ENCODE results near the gene CATSPERB.
"Not testable (repeated sequence)": the region's sequence is repeated elsewhere in the genome, so short reads cannot be mapped to it uniquely, and the experiment has no call there.

The CATSPERB gene

GRCh38 chr14:91732859-91733477 is 1.1 kb upstream of the CATSPERB start:
- no peak for DNase-seq

DNA sequence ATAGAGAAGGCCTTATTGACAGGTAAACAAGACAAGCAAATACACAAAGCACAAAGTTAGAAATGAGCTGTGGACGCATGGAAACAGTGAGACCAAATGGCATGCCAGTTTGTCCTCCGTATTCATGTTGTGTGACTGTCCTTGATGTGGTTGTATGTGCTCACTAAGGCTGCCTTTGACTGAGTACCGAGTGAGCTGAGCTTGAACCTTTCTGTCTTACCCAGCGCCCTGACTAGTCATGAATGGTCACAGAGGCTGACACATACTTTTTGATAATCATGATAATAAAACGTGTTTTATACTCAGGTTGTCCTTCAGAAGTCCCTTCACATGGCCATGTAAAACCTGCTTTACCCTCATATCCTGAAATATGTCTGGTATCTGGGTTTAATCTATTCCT is 553 bp upstream of the CATSPERB start:
- DNase-seq, result no peak

- DNase-seq, result no peak
Observed at GRCh38 chr14:91731018-91731417, 868 bp downstream of the CATSPERB start.

GRCh38 chr14:91729756-91730155 is 2.1 kb downstream of the CATSPERB start:
- DNase-seq, result no peak

DNA sequence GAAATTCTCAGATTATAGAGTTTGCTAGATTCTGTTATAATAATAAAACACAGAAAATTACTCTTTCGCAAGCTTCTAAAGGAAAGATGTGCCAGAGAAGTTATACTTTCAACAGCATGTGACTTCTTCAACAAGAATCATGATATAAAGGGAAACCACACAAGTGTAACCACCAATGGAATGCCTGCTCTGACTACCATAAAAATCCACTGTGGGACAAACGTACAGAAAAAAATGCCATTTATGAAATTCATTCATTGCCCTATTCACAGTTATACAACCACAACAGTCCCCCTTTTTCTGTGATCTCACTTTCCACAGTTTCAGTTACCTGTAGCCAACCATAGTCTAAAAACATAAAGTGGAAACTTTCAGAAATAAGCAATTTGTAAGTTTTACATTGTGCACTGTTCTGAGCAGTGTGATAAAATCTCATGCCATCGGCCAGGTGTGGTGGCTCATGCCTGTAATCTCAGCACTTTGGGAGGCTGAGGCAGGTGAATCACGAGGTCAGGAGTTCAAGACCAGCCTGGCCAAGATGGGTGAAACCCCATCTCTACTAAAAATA is 3.2 kb downstream of the CATSPERB start:
- no peak for DNase-seq

- DNase-seq, result no peak
Observed at GRCh38 chr14:91727121-91727520, 4.8 kb downstream of the CATSPERB start.

- no peak for DNase-seq
Observed at GRCh38 chr14:91723501-91723900, 8.4 kb downstream of the CATSPERB start.

DNA sequence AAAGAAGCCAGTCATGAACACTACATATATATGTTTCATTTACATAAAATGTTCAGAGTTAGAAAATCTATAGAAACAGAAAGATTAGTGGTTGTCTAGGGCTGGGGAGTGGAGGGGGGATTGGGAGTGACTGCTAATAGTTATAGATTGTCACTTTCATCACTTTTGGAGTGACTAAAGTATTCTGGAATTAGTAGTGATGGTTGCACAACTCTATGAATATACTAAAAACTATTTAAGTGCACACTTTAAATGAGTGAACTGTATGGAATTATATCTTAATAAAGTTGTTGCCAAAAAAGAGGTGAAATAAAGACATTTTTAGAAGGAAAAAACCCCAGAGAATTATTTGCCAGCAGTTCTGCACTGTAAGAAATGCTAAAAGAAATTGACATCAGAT is 9.5 kb downstream of the CATSPERB start:
- DNase-seq, result no peak

- no peak for DNase-seq
Observed at GRCh38 chr14:91719839-91720238, 12.0 kb downstream of the CATSPERB start.

DNA sequence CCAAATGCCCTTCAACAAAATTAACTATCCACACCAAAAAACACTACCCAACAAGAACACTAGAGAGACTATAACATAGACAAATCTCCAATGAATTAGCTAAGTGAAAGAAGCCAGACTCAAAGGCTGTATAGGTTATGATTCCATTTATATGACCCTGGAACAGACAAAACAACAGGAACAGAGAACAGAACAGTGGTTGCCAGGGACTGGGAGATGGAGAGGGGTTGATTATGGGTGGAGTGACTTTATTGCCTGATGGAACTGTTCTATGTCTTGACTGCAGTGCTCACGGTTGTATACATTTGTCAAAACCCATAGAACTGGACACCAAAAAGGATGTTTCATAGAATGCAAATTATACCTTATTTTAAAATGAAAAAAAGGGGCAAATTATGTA is 14.9 kb downstream of the CATSPERB start:
- no peak for DNase-seq

- DNase-seq, result no peak
Observed at GRCh38 chr14:91714805-91715204, 17.1 kb downstream of the CATSPERB start.

- DNase-seq, result no peak
Observed at GRCh38 chr14:91708795-91709194, 23.1 kb downstream of the CATSPERB start.

GRCh38 chr14:91706996-91707395 is 24.9 kb downstream of the CATSPERB start:
- no peak for DNase-seq

DNA sequence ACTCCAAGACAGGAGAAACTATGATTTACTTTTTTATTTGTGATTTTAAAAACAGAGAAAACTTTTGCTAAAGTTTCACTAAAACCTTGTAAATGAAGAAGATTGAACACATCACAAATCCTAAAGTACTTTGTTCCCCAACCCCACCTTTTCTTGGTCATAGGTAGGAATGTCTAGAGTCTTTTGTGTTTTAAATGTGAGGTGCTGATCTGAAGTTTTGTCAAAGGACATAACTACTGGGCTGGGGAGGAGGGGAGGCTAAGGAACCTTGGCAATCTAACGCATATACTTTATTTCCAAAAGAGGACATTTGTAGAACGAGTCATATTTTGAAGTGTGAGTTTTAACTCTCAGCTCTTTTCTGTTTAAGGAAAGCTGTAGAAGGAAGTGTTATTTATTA is 37.2 kb downstream of the CATSPERB start:
- no peak for DNase-seq

GRCh38 chr14:91693346-91693745 is 38.5 kb downstream of the CATSPERB start:
- DNase-seq, result no peak

DNA sequence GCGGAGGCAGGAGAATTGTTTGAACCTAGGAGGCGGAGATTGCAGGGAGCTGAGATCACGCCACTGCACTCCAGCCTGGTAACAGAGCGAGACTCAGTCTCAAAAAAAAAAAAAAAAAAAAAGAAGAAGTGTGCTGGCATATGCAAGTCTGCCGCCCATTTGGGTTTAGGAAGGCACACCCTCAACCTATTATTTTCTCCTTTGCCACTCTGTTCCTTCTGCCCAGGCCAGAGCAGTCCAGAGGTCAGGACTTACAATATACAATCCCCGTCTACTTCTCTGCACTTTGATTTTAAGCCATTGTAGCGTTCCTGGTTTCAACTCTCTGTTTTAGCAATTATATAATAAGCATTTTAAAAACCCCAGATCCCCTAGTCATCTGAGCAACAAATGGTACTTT is 39.8 kb downstream of the CATSPERB start:
- no peak for DNase-seq

DNA sequence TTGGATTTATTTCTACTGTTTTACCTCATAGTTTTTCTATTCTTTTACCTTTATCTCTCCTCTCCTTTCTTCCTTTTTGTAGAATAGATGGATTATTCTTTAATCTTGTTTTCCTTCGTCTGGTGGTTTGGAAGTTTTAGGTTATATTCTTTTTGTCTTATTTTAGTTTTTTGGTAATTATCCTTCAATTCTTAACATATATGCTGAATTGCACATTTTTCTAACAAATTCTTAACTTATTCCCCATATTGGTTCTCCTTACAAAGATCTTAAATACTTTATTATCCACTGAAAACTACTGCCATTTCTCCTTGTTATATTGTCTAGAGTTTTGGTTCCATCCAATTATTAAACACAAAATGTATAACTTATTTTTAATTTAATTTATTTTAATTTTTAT is 42.3 kb downstream of the CATSPERB start:
- DNase-seq, result no peak

- DNase-seq, result not testable (repeated sequence)
Observed at GRCh38 chr14:91687436-91687835, 44.5 kb downstream of the CATSPERB start.

GRCh38 chr14:91685600-91685999 is 46.3 kb downstream of the CATSPERB start:
- no peak for DNase-seq

GRCh38 chr14:91681893-91682563 is 49.9 kb downstream of the CATSPERB start:
- DNase-seq, result no peak

DNA sequence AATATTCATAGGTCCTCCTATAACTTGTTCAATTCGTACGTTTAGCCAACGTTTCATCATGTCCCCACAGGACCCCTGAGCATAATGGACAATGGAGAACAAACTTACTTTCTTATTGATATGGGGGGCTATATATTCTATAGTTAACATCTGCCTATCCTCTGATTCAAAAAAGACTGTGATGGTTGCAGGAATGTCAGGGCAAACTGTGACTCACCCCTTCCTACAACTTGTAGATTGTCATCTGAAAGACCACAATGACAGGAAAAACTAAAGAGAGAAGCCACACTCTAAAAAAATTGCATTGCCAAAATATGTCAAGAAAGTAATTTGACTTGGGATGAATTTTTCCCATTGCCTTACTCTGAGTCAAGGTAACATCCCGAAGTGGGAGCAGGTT is 50.8 kb downstream of the CATSPERB start:
- DNase-seq, result no peak

DNA sequence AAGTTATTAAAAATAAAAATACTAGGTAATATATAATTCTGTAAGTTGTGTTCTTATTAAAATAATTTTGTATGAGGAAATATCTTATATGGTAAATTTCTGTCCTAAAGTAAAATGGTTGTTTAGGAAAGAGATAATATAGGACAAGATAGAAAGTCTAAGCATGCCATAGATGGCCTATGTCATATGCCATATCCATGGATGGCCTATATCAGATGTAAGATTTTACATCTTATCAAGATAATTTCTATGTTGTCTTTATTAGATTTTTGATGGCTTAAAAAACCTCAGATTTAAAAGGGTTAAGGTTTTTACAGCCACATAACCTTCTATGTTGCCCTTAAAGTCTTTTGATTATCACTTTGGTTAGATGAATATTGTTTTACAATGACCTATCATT is 52.6 kb downstream of the CATSPERB start:
- no peak for DNase-seq

DNA sequence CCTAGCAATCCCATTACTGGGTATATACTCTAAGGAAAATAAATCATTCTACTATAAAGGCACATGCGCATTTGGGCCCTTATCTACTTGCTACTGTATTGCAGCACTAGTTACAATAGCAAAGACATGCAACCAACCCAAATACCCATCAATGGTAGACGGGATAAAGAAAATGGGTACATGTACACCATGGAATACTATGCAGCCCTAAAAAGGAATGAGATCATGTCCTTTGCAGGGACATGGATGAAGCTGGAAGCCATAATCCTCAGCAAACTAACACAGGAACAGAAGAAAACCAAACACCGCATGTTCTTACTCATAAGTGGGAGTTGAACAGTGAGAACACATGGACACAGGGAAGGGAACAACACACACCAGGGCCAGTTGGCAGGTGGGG is 54.2 kb downstream of the CATSPERB start:
- not testable (repeated sequence) for DNase-seq

- no peak for DNase-seq
Observed at GRCh38 chr14:91674911-91675310, 57.0 kb downstream of the CATSPERB start.

DNA sequence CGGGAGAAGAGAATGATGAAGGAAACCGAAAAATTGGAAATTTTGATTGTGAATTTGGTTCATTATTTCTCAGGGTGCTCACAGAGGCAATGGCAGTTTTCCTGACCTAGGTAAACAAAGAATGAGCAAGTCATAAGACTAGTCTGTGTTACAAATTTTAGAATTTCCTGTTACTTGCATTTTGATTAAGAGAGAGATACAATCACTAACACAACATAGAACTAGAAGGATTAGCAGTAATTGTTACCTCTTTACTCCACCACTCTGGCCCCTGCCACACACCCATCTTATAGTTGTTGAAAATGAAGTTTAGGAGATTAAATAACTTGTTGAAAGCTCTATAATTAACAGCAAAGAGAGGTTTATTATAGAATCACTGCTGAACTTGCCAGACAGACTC is 62.0 kb downstream of the CATSPERB start:
- no peak for DNase-seq

Measured in NCI-H1417 treated with DMSO at 0.1 percent for 48 hours (cell line).